HL-60 (cell line): Measurements from ENCODE around the gene CFAP299.
"Not testable (repeated sequence)": the region's sequence is repeated elsewhere in the genome, so short reads cannot be mapped to it uniquely, and the experiment has no call there.

ENCODE experiments used
- DNase-seq, 2 experiments: peaks; one replicate each; pipeline ENCODE4 v3.0.0-alpha.2; 2010 to 2020; ENCODE audit warnings: low read depth in 1 of 2, low spot score in 1 of 2
- H3K27ac ChIP-seq: fragments of 250-450 bp; sonication (Bioruptor Pico); replicated peaks from 2 replicates; pipeline ENCODE4 v1.5.1; 2020; ENCODE audit warnings: mild to moderate bottlenecking, moderate library complexity
- H3K27me3 ChIP-seq: fragments of 250-450 bp; sonication (Bioruptor Pico); 2 replicates; pipeline ENCODE4 v1.5.1; 2021; ENCODE audit warnings: mild to moderate bottlenecking, moderate library complexity; ENCODE audit not compliant: insufficient read depth, poor library complexity, severe bottlenecking
- H3K4me3 ChIP-seq: replicated peaks from 2 replicates; pipeline ENCODE4 v1.5.1; 2011; ENCODE audit warnings: mild to moderate bottlenecking, control low read depth, low read length; ENCODE audit not compliant: insufficient read depth
- GABPA ChIP-seq: IDR thresholded peaks from 2 replicates; pipeline ENCODE4 v1.6.1; 2012; ENCODE audit warnings: low read depth
- POLR2AphosphoS5 ChIP-seq: IDR thresholded peaks from 2 replicates; pipeline ENCODE4 v1.6.1; 2012; ENCODE audit warnings: low read depth
- SPI1 ChIP-seq: IDR thresholded peaks from 2 replicates; pipeline ENCODE4 v1.6.1; 2012; ENCODE audit warnings: low read depth, mild to moderate bottlenecking, borderline replicate concordance
- TF ChIP-seq, protein P1 (sequence below): IDR thresholded peaks from one replicate; pipeline ENCODE4 v1.5.1; 2011; ENCODE audit warnings: low read length, control low read depth, inconsistent platforms; ENCODE audit not compliant: insufficient read depth
- TF ChIP-seq, protein P2 (sequence below): IDR thresholded peaks from 2 replicates; pipeline ENCODE4 v1.6.1; 2012; ENCODE audit warnings: low read depth; ENCODE audit not compliant: insufficient replicate concordance

The CFAP299 gene

DNA sequence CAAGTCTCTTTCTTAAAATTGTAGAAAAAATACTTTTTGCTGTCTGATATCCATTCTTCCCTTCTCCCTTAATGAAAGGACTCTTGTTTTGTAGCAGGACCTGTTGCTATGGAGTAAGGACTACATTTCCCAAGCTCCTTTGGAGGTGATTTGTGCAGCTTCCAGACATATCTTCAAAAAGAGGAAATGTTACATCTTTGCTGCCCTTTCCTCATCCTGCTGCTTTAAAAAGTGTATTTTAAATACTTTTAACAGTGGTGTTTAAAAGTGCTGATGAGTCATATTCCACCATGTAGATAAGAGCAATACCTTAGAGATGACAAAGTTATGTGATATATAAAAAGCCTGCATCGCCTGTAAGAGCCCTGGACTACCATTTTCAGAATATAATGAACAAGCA is 98.7 kb downstream of the CFAP299 start:
- no peaks in the 10 kb centered on the region for H3K27me3 ChIP-seq
- TF ChIP-seq GABPA (no peak), SPI1 (peak; percentile 47; the same call in 1 of the 2 replicates)
- TF ChIP-seq, protein P1, sequence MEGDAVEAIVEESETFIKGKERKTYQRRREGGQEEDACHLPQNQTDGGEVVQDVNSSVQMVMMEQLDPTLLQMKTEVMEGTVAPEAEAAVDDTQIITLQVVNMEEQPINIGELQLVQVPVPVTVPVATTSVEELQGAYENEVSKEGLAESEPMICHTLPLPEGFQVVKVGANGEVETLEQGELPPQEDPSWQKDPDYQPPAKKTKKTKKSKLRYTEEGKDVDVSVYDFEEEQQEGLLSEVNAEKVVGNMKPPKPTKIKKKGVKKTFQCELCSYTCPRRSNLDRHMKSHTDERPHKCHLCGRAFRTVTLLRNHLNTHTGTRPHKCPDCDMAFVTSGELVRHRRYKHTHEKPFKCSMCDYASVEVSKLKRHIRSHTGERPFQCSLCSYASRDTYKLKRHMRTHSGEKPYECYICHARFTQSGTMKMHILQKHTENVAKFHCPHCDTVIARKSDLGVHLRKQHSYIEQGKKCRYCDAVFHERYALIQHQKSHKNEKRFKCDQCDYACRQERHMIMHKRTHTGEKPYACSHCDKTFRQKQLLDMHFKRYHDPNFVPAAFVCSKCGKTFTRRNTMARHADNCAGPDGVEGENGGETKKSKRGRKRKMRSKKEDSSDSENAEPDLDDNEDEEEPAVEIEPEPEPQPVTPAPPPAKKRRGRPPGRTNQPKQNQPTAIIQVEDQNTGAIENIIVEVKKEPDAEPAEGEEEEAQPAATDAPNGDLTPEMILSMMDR, result no peak
- TF ChIP-seq, protein P2, sequence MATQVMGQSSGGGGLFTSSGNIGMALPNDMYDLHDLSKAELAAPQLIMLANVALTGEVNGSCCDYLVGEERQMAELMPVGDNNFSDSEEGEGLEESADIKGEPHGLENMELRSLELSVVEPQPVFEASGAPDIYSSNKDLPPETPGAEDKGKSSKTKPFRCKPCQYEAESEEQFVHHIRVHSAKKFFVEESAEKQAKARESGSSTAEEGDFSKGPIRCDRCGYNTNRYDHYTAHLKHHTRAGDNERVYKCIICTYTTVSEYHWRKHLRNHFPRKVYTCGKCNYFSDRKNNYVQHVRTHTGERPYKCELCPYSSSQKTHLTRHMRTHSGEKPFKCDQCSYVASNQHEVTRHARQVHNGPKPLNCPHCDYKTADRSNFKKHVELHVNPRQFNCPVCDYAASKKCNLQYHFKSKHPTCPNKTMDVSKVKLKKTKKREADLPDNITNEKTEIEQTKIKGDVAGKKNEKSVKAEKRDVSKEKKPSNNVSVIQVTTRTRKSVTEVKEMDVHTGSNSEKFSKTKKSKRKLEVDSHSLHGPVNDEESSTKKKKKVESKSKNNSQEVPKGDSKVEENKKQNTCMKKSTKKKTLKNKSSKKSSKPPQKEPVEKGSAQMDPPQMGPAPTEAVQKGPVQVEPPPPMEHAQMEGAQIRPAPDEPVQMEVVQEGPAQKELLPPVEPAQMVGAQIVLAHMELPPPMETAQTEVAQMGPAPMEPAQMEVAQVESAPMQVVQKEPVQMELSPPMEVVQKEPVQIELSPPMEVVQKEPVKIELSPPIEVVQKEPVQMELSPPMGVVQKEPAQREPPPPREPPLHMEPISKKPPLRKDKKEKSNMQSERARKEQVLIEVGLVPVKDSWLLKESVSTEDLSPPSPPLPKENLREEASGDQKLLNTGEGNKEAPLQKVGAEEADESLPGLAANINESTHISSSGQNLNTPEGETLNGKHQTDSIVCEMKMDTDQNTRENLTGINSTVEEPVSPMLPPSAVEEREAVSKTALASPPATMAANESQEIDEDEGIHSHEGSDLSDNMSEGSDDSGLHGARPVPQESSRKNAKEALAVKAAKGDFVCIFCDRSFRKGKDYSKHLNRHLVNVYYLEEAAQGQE, result no peak
- H3K27ac ChIP-seq, result no peak overlapping the region
- no peak overlapping the region for H3K4me3 ChIP-seq
- no peak for DNase-seq

DNA sequence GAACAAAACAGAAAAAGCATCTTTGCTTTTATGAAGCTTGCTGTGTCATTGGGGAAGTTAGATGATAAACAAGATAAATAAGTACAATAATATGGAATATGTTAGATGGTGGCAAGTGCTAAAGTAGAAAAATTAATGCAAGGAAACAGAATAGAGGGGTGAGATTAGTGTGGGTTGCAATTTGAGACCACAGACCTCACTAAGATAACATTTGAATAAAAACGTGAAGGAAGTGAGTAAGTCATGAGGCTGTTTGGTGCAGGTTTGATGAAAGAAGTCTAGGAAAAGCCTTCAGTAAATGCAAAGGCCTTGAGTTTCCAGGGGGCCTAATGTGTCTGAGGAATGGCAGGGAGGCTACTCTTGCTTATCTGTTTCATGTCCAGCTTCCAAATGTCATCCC is 102.5 kb downstream of the CFAP299 start:
- TF ChIP-seq, protein P1, result no peak
- TF ChIP-seq GABPA (no peak), SPI1 (no peak), POLR2AphosphoS5 (no peak)
- TF ChIP-seq, protein P2, result no peak
- no peak overlapping the region for H3K27ac ChIP-seq
- H3K27me3 ChIP-seq, result no peaks in the 10 kb centered on the region
- H3K4me3 ChIP-seq, result no peak overlapping the region
- no peak for DNase-seq

DNA sequence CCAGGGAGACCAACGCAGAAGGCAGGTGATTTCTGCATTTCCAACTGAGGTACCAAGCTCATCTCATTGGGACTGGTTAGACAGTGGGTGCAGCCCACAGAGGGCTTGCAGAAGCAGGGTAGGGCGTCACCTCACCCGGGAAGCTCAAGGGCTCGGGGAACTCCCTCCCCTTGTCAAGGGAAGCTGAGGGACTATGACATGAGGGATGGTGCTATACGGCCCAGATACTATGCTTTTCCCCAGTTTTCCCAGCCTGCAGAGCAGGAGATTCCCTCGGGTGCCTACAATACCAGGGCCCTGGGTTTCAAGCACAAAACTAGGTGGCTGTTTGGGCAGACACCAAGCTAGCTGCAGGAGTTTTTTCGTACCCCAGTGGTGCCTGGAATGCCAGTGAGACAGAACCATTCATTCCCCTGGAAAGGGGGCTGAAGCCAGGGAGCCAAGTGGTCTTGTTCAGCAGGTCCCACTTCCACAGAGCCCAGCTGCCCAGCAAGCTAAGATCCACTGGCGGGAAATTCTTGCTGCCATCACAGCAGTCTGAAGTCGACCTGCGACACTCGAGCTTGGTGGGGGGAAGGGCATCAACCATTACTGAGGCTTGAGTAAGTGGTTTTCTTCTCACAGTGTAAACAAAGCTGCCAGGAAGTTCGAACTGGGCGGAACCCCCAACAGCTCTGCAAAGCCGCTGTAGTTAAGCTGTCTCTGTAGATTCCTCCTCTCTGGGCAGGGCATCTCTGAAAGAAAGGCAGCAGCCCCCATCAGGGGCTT is 103.9 kb downstream of the CFAP299 start:
- H3K4me3 ChIP-seq, H3K27me3 ChIP-seq, H3K27ac ChIP-seq, DNase-seq: not testable (repeated sequence)

DNA sequence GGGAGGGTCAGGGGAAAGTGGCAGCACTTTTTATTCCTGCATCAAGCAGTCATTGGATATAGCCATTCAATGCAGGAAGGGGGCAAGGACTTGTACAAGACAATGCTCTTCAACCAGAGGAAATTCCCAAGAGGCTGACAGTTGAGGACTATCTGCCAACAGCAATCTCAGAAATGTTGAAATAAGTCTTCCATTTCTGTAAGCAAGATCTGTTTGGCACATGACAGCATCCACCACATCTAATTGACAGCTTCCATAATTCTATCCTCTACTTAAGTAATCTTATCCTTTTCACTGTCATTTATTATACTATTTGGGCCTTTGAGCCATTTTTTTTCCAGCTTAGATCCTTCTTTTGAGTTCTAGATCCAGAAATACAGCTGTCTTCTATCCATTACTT is 110.7 kb downstream of the CFAP299 start:
- Histone ChIP-seq H3K27ac (no peak overlapping the region), H3K27me3 (no peaks in the 10 kb centered on the region), H3K4me3 (no peak overlapping the region)
- TF ChIP-seq POLR2AphosphoS5, result no peak
- TF ChIP-seq, protein P2, result no peak
- TF ChIP-seq, protein P1, result no peak
- no peak for TF ChIP-seq SPI1
- TF ChIP-seq GABPA, result no peak
- DNase-seq, result no peak
